Sigmoid colon (tissue), 7 donors: ENCODE data around the gene KLK10. TPM values are rescaled to one million over a fixed set of nuclear protein-coding genes. Genes with fewer than 3 reads are reported as not detected.
"Not testable (repeated sequence)": the region's sequence is repeated elsewhere in the genome, so short reads cannot be mapped to it uniquely, and the experiment has no call there.

Experiments
- DNase-seq: peaks from one replicate; pipeline ENCODE4 v3.0.0-alpha.2; 2019
- H3K27ac ChIP-seq, 4 donors: fragments of 200-600 bp; sonication (generic); one replicate each; pipeline ENCODE4 v1.5.1; 2016 to 2019; ENCODE audit warnings: mild to moderate bottlenecking in 1 of 4
- H3K27me3 ChIP-seq, 3 donors: fragments of 200-600 bp; sonication (generic); one replicate each; pipeline ENCODE4 v1.5.1; 2019; ENCODE audit warnings: mild to moderate bottlenecking in 1 of 3
- H3K36me3 ChIP-seq, 4 donors: fragments of 200-600 bp; sonication (generic); one replicate each; pipeline ENCODE4 v1.5.1; 2016 to 2019
- H3K4me1 ChIP-seq, 4 donors: fragments of 200-600 bp; sonication (generic); one replicate each; pipeline ENCODE4 v1.5.1; 2017 to 2019
- H3K4me3 ChIP-seq, 4 donors: fragments of 200-600 bp; sonication (generic); one replicate each; pipeline ENCODE4 v1.5.1; 2017 to 2019; ENCODE audit warnings: mild to moderate bottlenecking in 2 of 4, moderate library complexity in 1 of 4
- H3K9me3 ChIP-seq, 4 donors: fragments of 200-600 bp in 3 of 4; sonication (generic) in 3 of 4; one replicate each; pipeline versions ENCODE4 v1.5.1 to v1.6.1; 2013 to 2019
- CTCF ChIP-seq, 4 experiments: fragments of 450-650 bp in 3 of 4; fragments of 200-600 bp in 1 of 4; IDR thresholded peaks; one replicate each; pipeline ENCODE4 v1.5.1; 2016 to 2019; ENCODE audit warnings: antibody characterized with exemption in 4 of 4, mild to moderate bottlenecking in 3 of 4, moderate library complexity in 2 of 4
- EP300 ChIP-seq, 4 donors: sonication (generic); formaldehyde crosslinking; IDR thresholded peaks; one replicate each; pipeline ENCODE4 v1.6.1; 2017; ENCODE audit warnings: antibody characterized with exemption in 4 of 4
- POLR2A ChIP-seq, 2 donors: fragments of 450-650 bp; IDR thresholded peaks; one replicate each; pipeline ENCODE4 v1.6.1; 2016; ENCODE audit warnings: antibody characterized with exemption in 2 of 2, mild to moderate bottlenecking in 2 of 2, moderate library complexity in 2 of 2
- POLR2AphosphoS5 ChIP-seq, 4 donors: sonication (generic); formaldehyde crosslinking; IDR thresholded peaks; one replicate each; pipeline ENCODE4 v1.6.1; 2017; ENCODE audit warnings: antibody characterized with exemption in 4 of 4
- WGBS, 2 donors: extraction: QIAGEN DNeasy Blood & Tissue Kit; methylation state at CpG; one replicate each; pipeline ENCODE4 v1.1.7; 2013; 5-methylcytosine and 5-hydroxymethylcytosine counted together
- intact Hi-C: fragments of 100-400 bp; cut with DNase I; formaldehyde crosslinking; loops from one replicate; pipeline ENCODE4 v1.15.1; 2023
- polyA plus RNA-seq, 3 donors: library from polyadenylated mRNA; stranded (reverse); fragments of 200-250 nt; gene quantifications; one replicate each; pipeline ENCODE4 v1.2.3, GENCODE V29; 2013
- total RNA-seq, 4 donors: library from RNA; depleted of rRNA; stranded (reverse); fragments of >200 nt; gene quantifications; one replicate each; pipeline ENCODE4 v1.1.0, GENCODE V29; 2016
- donor health status: healthy with polysubstance abuse.
- donor health status: Bipolar disorder and iron deficiency.
- donor health status: healthy.

Gene KLK10
- total and polyA plus RNA-seq, 7 donors: 0.60 to 2.5 (median 0.69) TPM; not detected in 2

- Histone ChIP-seq H3K36me3 (no peaks in the 10 kb centered on the region), H3K27ac (no peak overlapping the region), H3K4me1 (no peaks in the 10 kb centered on the region), H3K4me3 (no peak overlapping the region), H3K27me3 (peaks cover 0 to 70% (median 17%) of the 10 kb centered on the region in 3 donors), H3K9me3 (no peaks in the 10 kb centered on the region)
- DNase-seq: no peak
- intact Hi-C loops: no loop called here
- WGBS, 2 donors: 4 to 26% methylated on average over 8 of the region's 8 CpGs
- no peak for TF ChIP-seq CTCF (IDR thresholded peaks at IDR 0.05)
- TF ChIP-seq POLR2A (IDR thresholded peaks at IDR 0.05): no peak
- TF ChIP-seq EP300 (IDR thresholded peaks at IDR 0.05): no peak
- no peak for TF ChIP-seq POLR2AphosphoS5 (IDR thresholded peaks at IDR 0.05)
These were observed 43.7 kb downstream of the KLK10 start for GRCh38 chr19:50975766-50976165.

- no peak for TF ChIP-seq EP300 (IDR thresholded peaks at IDR 0.05)
- peak; percentile 13 for DNase-seq
- intact Hi-C loops: no loop called here
- H3K27ac ChIP-seq: no peak overlapping the region
- H3K36me3 ChIP-seq: no peaks in the 10 kb centered on the region
- H3K4me1 ChIP-seq: no peaks in the 10 kb centered on the region
- H3K4me3 ChIP-seq: no peak overlapping the region
- 24 to 41% methylated on average over 9 of the region's 9 CpGs for WGBS, 2 donors
- H3K27me3 ChIP-seq: peaks cover 0 to 66% (median 13%) of the 10 kb centered on the region in 3 donors
- no peaks in the 10 kb centered on the region for H3K9me3 ChIP-seq
These were observed 44.6 kb downstream of the KLK10 start for GRCh38 chr19:50974702-50975556.

GRCh38 chr19:50972795-50973376, 46.6 kb downstream of the KLK10 start:
- no peaks in the 10 kb centered on the region for H3K4me1 ChIP-seq
- TF ChIP-seq POLR2A (IDR thresholded peaks at IDR 0.05): no peak
- no peak for TF ChIP-seq EP300 (IDR thresholded peaks at IDR 0.05)
- TF ChIP-seq POLR2AphosphoS5 (IDR thresholded peaks at IDR 0.05): no peak
- no peak for TF ChIP-seq CTCF (IDR thresholded peaks at IDR 0.05)
- no peak for DNase-seq
- WGBS, 2 donors: 66 to 80% methylated on average over 9 of the region's 9 CpGs
- H3K27me3 ChIP-seq: peaks cover 0 to 76% (median 13%) of the 10 kb centered on the region in 3 donors
- H3K9me3 ChIP-seq: no peaks in the 10 kb centered on the region
- no peak overlapping the region for H3K4me3 ChIP-seq
- no peaks in the 10 kb centered on the region for H3K36me3 ChIP-seq
- no peak overlapping the region for H3K27ac ChIP-seq
- intact Hi-C loops: no loop called here

GRCh38 chr19:50969810-50970209, 49.7 kb downstream of the KLK10 start:
- H3K4me1 ChIP-seq, intact Hi-C loops, H3K27ac ChIP-seq, H3K36me3 ChIP-seq, DNase-seq, H3K4me3 ChIP-seq, H3K9me3 ChIP-seq: not testable (repeated sequence)
- 83 to 84% methylated on average over 3 of the region's 3 CpGs for WGBS, 2 donors
- H3K27me3 ChIP-seq: peaks cover 0 to 75% (median 11%) of the 10 kb centered on the region in 3 donors

- DNase-seq: no peak
- Histone ChIP-seq H3K36me3 (no peaks in the 10 kb centered on the region), H3K4me3 (no peak within 1 kb of the TSS), H3K27ac (no peak within 1 kb of the TSS), H3K9me3 (no peaks in the 10 kb centered on the region), H3K27me3 (peaks cover 0 to 73% (median 11%) of the 10 kb centered on the region in 3 donors), H3K4me1 (no peaks in the 10 kb centered on the region)
- intact Hi-C loops: no loop called here
- TF ChIP-seq POLR2AphosphoS5 (IDR thresholded peaks at IDR 0.05) (no peak), POLR2A (IDR thresholded peaks at IDR 0.05) (no peak), CTCF (IDR thresholded peaks at IDR 0.05) (no peak), EP300 (IDR thresholded peaks at IDR 0.05) (no peak)
- whole genome bisulfite sequencing, 2 donors: 68 to 74% methylated on average over 19 of the region's 19 CpGs
These were observed 50.1 kb downstream of the KLK10 start, which contains the start of gene KLK6 for GRCh38 chr19:50969413-50969760. KLK6 (minus strand) TSS chr19:50969591; CDS start chr19:50968104, 1,487 bp downstream.
